Large intestine (tissue), 3 donors: ENCODE results near the gene CNOT4. TPM values are rescaled to one million over a fixed set of nuclear protein-coding genes. Genes with fewer than 3 reads are reported as not detected.

Source experiments
- DNase-seq, 2 donors: peaks; one replicate each; pipeline versions ENCODE4 v3.0.0 to v3.0.0-alpha.2; 2013
- H3K27ac ChIP-seq: one replicate; pipeline ENCODE4 v1.5.1; 2013; ENCODE audit warnings: low read length
- H3K27me3 ChIP-seq: 2 replicates; pipeline ENCODE4 v1.6.1; 2013; ENCODE audit warnings: low read length; ENCODE audit not compliant: control insufficient read depth, insufficient read depth
- H3K36me3 ChIP-seq: 2 replicates; pipeline ENCODE4 v1.6.1; 2013; ENCODE audit warnings: low read length; ENCODE audit not compliant: control insufficient read depth, insufficient read depth
- H3K4me1 ChIP-seq: one replicate; pipeline ENCODE4 v1.6.1; 2013; ENCODE audit warnings: low read length; ENCODE audit not compliant: control insufficient read depth, insufficient read depth
- H3K4me3 ChIP-seq: one replicate; pipeline ENCODE4 v1.5.1; 2013; ENCODE audit warnings: low read length
- H3K9me3 ChIP-seq: one replicate; pipeline ENCODE4 v1.6.1; 2013; ENCODE audit warnings: mild to moderate bottlenecking, low read depth, low read length, moderate library complexity; ENCODE audit not compliant: control insufficient read depth
- WGBS: methylation state at CpG from one replicate; pipeline ENCODE4 v1.1.5; 2013; ENCODE audit warnings: low lambda C conversion rate; ENCODE audit not compliant: insufficient coverage; 5-methylcytosine and 5-hydroxymethylcytosine counted together
- polyA plus RNA-seq: library from polyadenylated mRNA; unstranded; fragments of 120-200 nt; gene quantifications from one replicate; pipeline ENCODE4 v1.2.1, GENCODE V29; 2013

CNOT4 gene
- polyA plus RNA-seq, 1 donor = 18.8 TPM

DNA sequence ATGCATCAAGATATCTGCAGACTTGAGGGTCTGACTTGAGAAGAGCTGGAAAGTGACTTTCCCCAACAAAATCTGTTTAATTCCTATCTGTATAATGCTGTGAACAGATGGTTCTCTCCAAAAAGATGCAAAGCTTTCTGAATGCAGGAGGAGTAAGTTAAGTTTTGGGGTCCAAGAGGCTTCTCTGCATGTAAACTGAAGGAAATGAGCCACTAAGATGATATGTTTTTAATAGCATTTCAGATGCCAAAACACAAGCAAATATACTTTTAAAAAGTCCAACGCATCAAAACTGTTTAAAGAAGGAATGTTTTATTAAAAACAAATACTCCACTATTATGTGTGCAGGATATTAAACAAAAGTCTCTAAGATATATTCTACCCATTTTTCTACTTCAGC lies 139.2 kb downstream of the CNOT4 start:
- Histone ChIP-seq H3K27me3 (no peaks in the 10 kb centered on the region), H3K27ac (no peak overlapping the region), H3K4me3 (no peak overlapping the region), H3K36me3 (no peaks in the 10 kb centered on the region), H3K4me1 (peaks cover 12% of the 10 kb centered on the region), H3K9me3 (no peaks in the 10 kb centered on the region)
- WGBS = no CpG with 5 or more reads among the region's 1 CpG
- DNase-seq = no peak

DNA sequence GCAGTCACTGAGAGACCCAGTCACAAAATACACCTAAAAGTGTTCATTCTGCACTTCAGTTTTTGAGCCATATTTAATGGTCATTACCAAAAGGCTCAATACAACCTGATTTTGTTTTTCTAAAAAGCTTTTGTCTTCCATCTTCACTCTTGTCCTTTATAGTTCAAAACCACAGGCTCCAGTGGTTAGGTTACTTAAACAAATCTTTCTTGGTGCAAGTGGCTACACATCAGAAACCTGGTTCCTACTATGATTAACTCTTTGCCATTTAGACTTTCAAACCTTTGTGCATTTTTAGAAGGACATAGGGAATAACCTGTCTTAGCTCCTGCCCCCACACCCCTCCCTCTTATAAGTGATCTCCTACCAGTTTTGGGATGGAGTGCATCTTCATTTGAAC lies 140.5 kb downstream of the CNOT4 start:
- Histone ChIP-seq H3K27ac (no peak overlapping the region), H3K4me1 (peaks cover 12% of the 10 kb centered on the region), H3K36me3 (no peaks in the 10 kb centered on the region), H3K27me3 (no peaks in the 10 kb centered on the region), H3K4me3 (no peak overlapping the region), H3K9me3 (no peaks in the 10 kb centered on the region)
- no peak for DNase-seq

DNA sequence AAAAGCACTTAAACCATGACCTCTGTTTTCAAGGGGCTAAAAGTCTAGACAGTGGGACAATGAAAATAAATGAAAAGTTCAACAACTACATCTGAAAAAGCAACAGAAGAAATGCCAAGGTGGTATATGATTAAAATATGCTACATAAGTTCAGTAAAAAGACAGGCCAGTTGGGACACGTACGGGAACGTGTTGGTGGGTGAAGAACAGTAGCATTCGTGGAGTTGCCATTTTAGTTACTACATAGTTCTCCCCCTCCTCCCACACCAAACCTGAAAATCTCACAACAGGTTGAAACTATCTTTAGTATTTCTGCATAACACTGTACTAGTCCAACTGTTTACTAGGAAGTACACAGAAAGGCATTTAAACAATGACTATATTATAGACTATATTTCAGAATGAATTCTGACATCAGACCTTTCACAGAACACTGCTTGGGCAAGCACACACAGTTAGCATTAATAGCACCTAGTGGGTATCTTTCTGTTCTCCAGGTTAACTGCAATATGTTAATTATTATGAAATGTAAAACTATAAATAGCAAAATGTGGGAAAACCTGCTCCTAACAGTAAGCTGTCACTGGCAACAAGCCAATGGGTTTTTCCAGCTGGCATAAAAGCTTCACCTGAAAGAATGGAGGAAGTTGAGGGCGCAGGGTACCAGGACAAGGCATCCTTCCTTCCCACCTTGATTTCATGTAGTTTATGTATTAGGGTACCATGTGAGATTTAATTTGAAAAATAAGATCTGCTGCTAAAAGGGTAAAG lies 141.3 kb downstream of the CNOT4 start:
- peaks cover under 1% of the 10 kb centered on the region for H3K36me3 ChIP-seq
- H3K9me3 ChIP-seq = no peaks in the 10 kb centered on the region
- H3K27me3 ChIP-seq = no peaks in the 10 kb centered on the region
- DNase-seq = peak in 1 of 2 donors; percentile 9
- no CpG with 5 or more reads among the region's 5 CpGs for WGBS
- H3K27ac ChIP-seq = no peak overlapping the region
- H3K4me1 ChIP-seq = peaks cover 12% of the 10 kb centered on the region
- no peak overlapping the region for H3K4me3 ChIP-seq

DNA sequence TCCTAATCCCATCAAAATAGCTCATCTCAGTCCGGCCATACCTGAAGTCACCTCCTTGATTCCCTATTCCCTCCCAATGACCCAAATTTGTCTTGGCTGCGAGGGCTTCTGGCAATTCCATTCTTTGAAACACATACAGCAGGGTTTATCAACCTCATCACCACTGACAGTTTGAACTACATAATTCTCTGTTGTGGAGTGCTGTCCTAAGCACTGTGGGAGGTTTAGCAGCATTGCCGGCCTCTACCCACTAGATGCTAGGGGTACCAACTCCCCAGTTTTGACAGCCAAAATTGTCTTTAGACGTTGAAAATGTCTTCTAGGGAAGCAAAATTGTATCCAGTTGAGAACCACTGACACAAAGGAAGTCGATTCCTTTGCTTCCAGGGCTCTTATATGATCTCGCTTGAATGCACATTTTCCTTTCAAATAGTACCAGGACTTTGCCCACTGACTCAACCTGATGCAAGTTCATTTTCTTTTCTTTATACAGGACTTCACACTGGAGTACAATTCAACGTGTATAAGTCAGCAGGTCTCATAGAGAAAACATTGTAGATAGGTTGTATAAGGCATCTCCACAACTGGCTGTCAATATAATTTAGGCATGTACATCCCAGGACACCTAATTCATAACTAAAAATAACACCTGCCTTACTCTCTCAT lies 142.9 kb downstream of the CNOT4 start:
- H3K4me3 ChIP-seq = no peak overlapping the region
- peaks cover 8% of the 10 kb centered on the region for H3K36me3 ChIP-seq
- no peaks in the 10 kb centered on the region for H3K9me3 ChIP-seq
- H3K27ac ChIP-seq = peak overlapping the region; percentile 75
- peak; percentile 71 to 91 for DNase-seq
- 80% methylated on average over 1 of the region's 7 CpGs for WGBS
- H3K4me1 ChIP-seq = peaks cover 12% of the 10 kb centered on the region
- H3K27me3 ChIP-seq = no peaks in the 10 kb centered on the region

DNA sequence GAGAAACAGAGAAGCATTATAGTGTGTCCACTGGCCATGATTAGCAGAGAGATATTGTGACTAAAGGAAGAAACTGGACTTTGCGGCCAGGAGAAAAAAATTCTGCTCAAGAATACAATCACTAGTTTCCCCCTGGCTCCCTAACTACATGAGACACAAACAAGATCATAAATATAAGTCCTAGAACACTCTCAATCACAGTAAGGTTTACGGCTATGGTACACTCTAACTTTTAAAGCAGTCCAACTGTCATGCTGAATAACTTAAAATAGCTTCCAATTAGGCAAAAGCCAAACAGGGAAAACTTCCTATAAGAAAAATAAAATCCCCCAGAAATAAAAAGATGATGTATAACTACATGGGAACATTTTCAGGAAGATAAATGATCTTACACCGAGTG lies 144.2 kb downstream of the CNOT4 start:
- Histone ChIP-seq H3K27me3 (no peaks in the 10 kb centered on the region), H3K27ac (peak overlapping the region; percentile 52), H3K9me3 (no peaks in the 10 kb centered on the region), H3K36me3 (peaks cover 11% of the 10 kb centered on the region), H3K4me3 (no peak overlapping the region), H3K4me1 (peaks cover 12% of the 10 kb centered on the region)
- peak in 1 of 2 donors; percentile 48 for DNase-seq
- WGBS = 80% methylated on average over 1 of the region's 3 CpGs

DNA sequence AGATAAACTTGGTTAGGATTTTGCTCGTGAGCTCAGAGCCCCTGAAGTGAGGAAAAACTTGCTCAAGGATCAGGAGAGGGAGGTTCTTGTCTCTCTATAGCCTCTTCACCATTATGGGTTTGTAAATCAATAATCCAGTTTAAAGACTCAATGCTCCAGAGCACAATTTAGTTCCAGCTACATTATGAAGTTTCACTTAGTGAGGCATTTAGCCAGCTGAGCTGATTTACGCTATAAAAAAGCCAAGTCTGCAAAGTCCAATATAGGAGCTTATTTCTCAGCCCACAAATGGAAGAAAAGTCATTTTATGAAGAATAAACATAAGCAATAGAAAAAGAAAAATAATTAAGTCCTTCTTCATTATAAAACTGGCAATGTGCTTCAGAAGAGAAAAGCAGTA lies 145.7 kb downstream of the CNOT4 start:
- H3K36me3 ChIP-seq = peaks cover 11% of the 10 kb centered on the region
- H3K9me3 ChIP-seq = no peaks in the 10 kb centered on the region
- no peaks in the 10 kb centered on the region for H3K27me3 ChIP-seq
- no peak for DNase-seq
- H3K4me3 ChIP-seq = no peak overlapping the region
- no peak overlapping the region for H3K27ac ChIP-seq
- peaks cover 12% of the 10 kb centered on the region for H3K4me1 ChIP-seq
- WGBS = 83% methylated on average over 1 of the region's 2 CpGs

DNA sequence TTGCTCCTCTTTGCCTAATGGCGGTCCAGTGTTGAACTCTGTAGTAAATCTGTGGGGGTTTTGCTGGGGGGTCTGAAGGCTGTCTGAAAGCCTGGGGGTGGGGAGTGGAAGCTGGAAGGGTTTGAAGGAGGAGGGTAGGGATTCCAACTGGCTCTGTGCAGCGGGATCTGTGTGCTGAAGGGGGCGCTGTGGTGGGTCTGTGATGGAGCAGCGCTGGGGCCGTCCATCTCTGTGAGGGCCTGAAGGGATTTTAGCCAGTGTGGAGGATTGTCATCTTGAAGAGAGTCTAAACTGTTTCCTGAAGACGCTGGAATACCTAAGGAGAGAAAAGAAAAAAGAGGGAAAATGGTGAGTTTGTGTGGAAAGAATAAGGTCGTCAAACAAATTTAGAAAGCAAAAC lies 147.0 kb downstream of the CNOT4 start:
- H3K27ac ChIP-seq = no peak overlapping the region
- H3K36me3 ChIP-seq = peaks cover 11% of the 10 kb centered on the region
- DNase-seq = no peak
- peaks cover 12% of the 10 kb centered on the region for H3K4me1 ChIP-seq
- no peaks in the 10 kb centered on the region for H3K9me3 ChIP-seq
- H3K4me3 ChIP-seq = no peak overlapping the region
- no peaks in the 10 kb centered on the region for H3K27me3 ChIP-seq
- 94% methylated on average over 3 of the region's 7 CpGs for WGBS

DNA sequence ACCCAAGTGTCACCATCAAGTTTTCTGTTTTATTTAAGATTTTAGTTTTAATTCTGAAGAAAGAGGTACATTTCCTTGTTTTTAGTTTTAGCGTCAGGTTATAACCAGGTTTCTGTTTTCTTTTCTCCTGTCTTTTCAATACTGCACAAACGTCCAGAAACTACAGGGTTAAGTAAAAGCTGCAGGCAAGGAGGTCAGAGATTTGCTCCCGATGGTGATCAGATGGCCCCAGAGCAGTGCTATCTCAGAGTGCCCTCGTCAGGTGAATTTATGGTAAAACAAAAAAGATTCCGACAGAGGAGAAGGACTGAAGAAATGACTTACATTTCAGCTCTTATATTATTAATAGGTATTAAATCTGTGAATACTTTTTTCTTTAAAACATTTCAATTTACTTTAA lies 148.1 kb downstream of the CNOT4 start:
- no peak for DNase-seq
- Histone ChIP-seq H3K4me1 (peaks cover 8% of the 10 kb centered on the region), H3K9me3 (no peaks in the 10 kb centered on the region), H3K36me3 (peaks cover 11% of the 10 kb centered on the region), H3K27ac (no peak overlapping the region), H3K4me3 (no peak overlapping the region), H3K27me3 (no peaks in the 10 kb centered on the region)
- WGBS = 33% methylated on average over 4 of the region's 5 CpGs

DNA sequence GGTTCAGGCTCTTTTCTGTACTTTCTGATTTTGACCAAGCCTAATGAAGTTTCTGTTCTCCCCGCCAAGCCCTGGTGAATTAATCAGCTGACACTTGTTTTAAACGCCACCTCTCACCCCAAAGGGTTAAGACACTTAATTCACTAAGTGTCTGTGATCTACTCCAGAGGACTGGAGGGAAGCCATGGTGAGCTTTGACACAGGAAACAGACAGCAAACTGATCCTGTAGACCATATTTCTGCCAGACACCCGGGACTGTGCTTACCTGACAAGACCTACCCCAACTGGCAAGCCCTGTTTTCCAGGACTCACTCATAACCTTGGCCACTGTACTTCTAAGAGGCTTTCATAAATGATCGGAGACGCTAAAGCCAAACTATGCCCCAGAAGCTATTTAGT lies 150.3 kb downstream of the CNOT4 start:
- Histone ChIP-seq H3K4me1 (no peaks in the 10 kb centered on the region), H3K9me3 (no peaks in the 10 kb centered on the region), H3K27me3 (no peaks in the 10 kb centered on the region), H3K36me3 (peaks cover 11% of the 10 kb centered on the region), H3K4me3 (no peak overlapping the region), H3K27ac (no peak overlapping the region)
- WGBS = 67% methylated on average over 1 of the region's 5 CpGs
- DNase-seq = no peak

DNA sequence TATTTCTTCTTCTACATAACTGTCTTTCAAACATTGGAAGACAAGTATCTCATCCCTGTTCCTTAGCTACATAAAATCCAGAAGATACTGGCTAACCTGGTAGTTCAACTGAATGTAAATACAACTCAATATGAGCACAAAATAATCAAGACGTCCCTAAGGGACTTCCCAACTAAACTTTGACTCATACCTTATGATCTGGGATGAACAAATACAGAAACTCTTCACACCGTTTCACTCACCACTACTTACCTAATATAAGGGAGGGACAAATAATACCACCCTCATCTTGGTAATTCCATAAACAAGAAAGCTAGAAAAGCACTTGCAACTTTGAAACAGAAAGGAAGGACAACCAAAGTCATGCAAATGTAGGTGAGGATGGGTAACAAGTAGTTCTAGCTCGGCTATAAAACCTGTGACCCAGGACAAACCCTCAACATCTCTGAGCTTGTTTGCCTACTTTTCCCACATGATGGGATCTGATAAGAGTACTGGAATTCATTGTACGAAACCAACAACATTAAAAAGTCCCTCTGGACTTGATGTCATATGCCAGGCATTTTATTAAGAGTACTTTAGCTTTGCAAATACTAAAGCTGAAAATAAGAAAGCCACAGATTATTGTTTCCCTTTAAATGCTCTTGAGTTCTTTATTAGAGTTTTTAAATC lies 154.4 kb downstream of the CNOT4 start:
- no peaks in the 10 kb centered on the region for H3K4me1 ChIP-seq
- no peak for DNase-seq
- H3K27ac ChIP-seq = no peak overlapping the region
- H3K9me3 ChIP-seq = no peaks in the 10 kb centered on the region
- no peaks in the 10 kb centered on the region for H3K27me3 ChIP-seq
- H3K36me3 ChIP-seq = no peaks in the 10 kb centered on the region
- no peak overlapping the region for H3K4me3 ChIP-seq
- WGBS = 67% methylated on average over 1 of the region's 4 CpGs
